ENCODE measurements around the gene ACSM2B. TPM values are rescaled to one million over a fixed set of nuclear protein-coding genes. Genes with fewer than 3 reads are reported as not detected.
"Not testable (repeated sequence)": the region's sequence is repeated elsewhere in the genome, so short reads cannot be mapped to it uniquely, and the experiment has no call there.

The ACSM2B gene
- total RNA-seq, 6 experiments from 2014 or later: 192 to 603 (median 408) TPM

- H3K4me3 ChIP-seq; H3K27ac ChIP-seq; H3K27me3 ChIP-seq; intact Hi-C loops (cut with DNase I); DNase-seq; H3K4me1 ChIP-seq; H3K9me3 ChIP-seq: not testable (repeated sequence)
- ATAC-seq: peak; percentile 14 to 58 (median 28)
- WGBS (ENCODE audit: insufficient coverage, low coverage, low lambda C conversion rate, missing lambda C conversion rate): 30% methylated on average over 2 of the region's 3 CpGs
- TF ChIP-seq CTCF (IDR thresholded peaks at IDR 0.05): peak in 3 of 4 donors; percentile 10 to 23 (median 14)
- peaks cover 0 to 92% (median 34%) of the 10 kb centered on the region in 4 donors for H3K36me3 ChIP-seq
Measured at GRCh38 chr16:20553493-20553892, 22.7 kb downstream of the ACSM2B start.

- DNase-seq; H3K4me3 ChIP-seq; H3K4me1 ChIP-seq; ATAC-seq; H3K27me3 ChIP-seq; intact Hi-C loops (cut with DNase I); H3K9me3 ChIP-seq; H3K27ac ChIP-seq: not testable (repeated sequence)
- no CpG with 5 or more reads among the region's 1 CpG for WGBS (ENCODE audit: insufficient coverage, low coverage, low lambda C conversion rate, missing lambda C conversion rate)
- peaks cover 0 to 92% (median 36%) of the 10 kb centered on the region in 4 donors for H3K36me3 ChIP-seq
Measured at GRCh38 chr16:20546951-20547350, 29.2 kb downstream of the ACSM2B start.

- H3K9me3 ChIP-seq; intact Hi-C loops (cut with DNase I); H3K27ac ChIP-seq; DNase-seq; H3K4me3 ChIP-seq; H3K4me1 ChIP-seq; H3K27me3 ChIP-seq: not testable (repeated sequence)
- ATAC-seq: peak; percentile 54 to 79 (median 65)
- 69% methylated on average over 3 of the region's 5 CpGs for WGBS (ENCODE audit: insufficient coverage, low coverage, low lambda C conversion rate, missing lambda C conversion rate)
- peaks cover 0 to 88% (median 34%) of the 10 kb centered on the region in 4 donors for H3K36me3 ChIP-seq
Measured at GRCh38 chr16:20546278-20546853, 29.8 kb downstream of the ACSM2B start.

- ATAC-seq: not testable (repeated sequence)
Measured at GRCh38 chr16:20540603-20541316, 35.4 kb downstream of the ACSM2B start.

GRCh38 chr16:20538687-20539086 lies 37.5 kb downstream of the ACSM2B start:
- intact Hi-C loops (cut with DNase I): no loop called here
- 49% methylated on average over 4 of the region's 5 CpGs for WGBS (ENCODE audit: insufficient coverage, low coverage, low lambda C conversion rate, missing lambda C conversion rate)

More at GRCh38 chr16:20540603-20541316, 35.4 kb downstream of the ACSM2B start:
- H3K9me3 ChIP-seq; H3K27ac ChIP-seq; H3K4me1 ChIP-seq; H3K27me3 ChIP-seq; DNase-seq; intact Hi-C loops (cut with DNase I); H3K4me3 ChIP-seq: not testable (repeated sequence)
- WGBS (ENCODE audit: insufficient coverage, low coverage, low lambda C conversion rate, missing lambda C conversion rate): 35% methylated on average over 4 of the region's 5 CpGs
- H3K36me3 ChIP-seq: peaks cover 0 to 82% (median 31%) of the 10 kb centered on the region in 4 donors

More at GRCh38 chr16:20538687-20539086, 37.5 kb downstream of the ACSM2B start:
- Histone ChIP-seq H3K4me3 (no peak overlapping the region), H3K4me1 (no peaks in the 10 kb centered on the region), H3K36me3 (peaks cover 0 to 64% (median 28%) of the 10 kb centered on the region in 4 donors), H3K27ac (no peak overlapping the region), H3K9me3 (no peaks in the 10 kb centered on the region), H3K27me3 (no peaks in the 10 kb centered on the region)
- peak in 1 of 4 donors; percentile 1 for ATAC-seq
- no peak for DNase-seq
- TF ChIP-seq POLR2A (IDR thresholded peaks at IDR 0.05) (no peak), CTCF (IDR thresholded peaks at IDR 0.05) (no peak)

Measured in right lobe of liver (tissue), 6 donors.